Stomach (tissue), 9 donors: Measurements from ENCODE around the gene SYNPO2. TPM values are rescaled to one million over a fixed set of nuclear protein-coding genes. Genes with fewer than 3 reads are reported as not detected.
"Not testable (repeated sequence)": the region's sequence is repeated elsewhere in the genome, so short reads cannot be mapped to it uniquely, and the experiment has no call there.

ENCODE experiments used
- DNase-seq, 2 donors: peaks; one replicate each; pipeline versions ENCODE4 v3.0.0 to v3.0.0-alpha.2; 2013 to 2019
- H3K27ac ChIP-seq, 5 donors: fragments of 200-600 bp in 4 of 5; sonication (generic) in 4 of 5; one replicate each; pipeline ENCODE4 v1.5.1; 2013 to 2019; ENCODE audit warnings: mild to moderate bottlenecking in 1 of 5, moderate library complexity in 1 of 5
- H3K27me3 ChIP-seq, 3 donors: fragments of 200-600 bp; sonication (generic); one replicate each; pipeline ENCODE4 v1.5.1; 2017 to 2019; ENCODE audit warnings: mixed run types in 1 of 3
- H3K36me3 ChIP-seq, 4 donors: fragments of 200-600 bp; sonication (generic); 1 replicate in 3 of 4; 2 replicates in 1 of 4; pipeline ENCODE4 v1.5.1; 2016 to 2019
- H3K4me1 ChIP-seq, 4 donors: fragments of 200-600 bp; sonication (generic); one replicate each; pipeline ENCODE4 v1.5.1; 2016 to 2019
- H3K4me3 ChIP-seq, 4 donors: fragments of 200-600 bp; sonication (generic) in 3 of 4; one replicate each; pipeline ENCODE4 v1.5.1; 2016 to 2019; ENCODE audit warnings: mild to moderate bottlenecking in 1 of 4
- H3K9me3 ChIP-seq, 4 donors: fragments of 200-600 bp; sonication (generic); one replicate each; pipeline ENCODE4 v1.5.1; 2016 to 2019
- CTCF ChIP-seq, 7 experiments: fragments of 450-650 bp in 4 of 7; fragments of 200-600 bp in 3 of 7; sonication (generic) in 3 of 7; IDR thresholded peaks; one replicate each; pipeline ENCODE4 v1.5.1; 2016 to 2019; ENCODE audit warnings: antibody characterized with exemption in 7 of 7, control low read depth in 2 of 7, mild to moderate bottlenecking in 1 of 7
- EP300 ChIP-seq: sonication (generic); formaldehyde crosslinking; IDR thresholded peaks from one replicate; pipeline ENCODE4 v1.6.1; 2017; ENCODE audit warnings: antibody characterized with exemption
- POLR2A ChIP-seq, 4 donors: fragments of 450-650 bp; IDR thresholded peaks; one replicate each; pipeline ENCODE4 v1.6.1; 2016; ENCODE audit warnings: antibody characterized with exemption in 4 of 4, control low read depth in 2 of 4, mild to moderate bottlenecking in 1 of 4, moderate library complexity in 1 of 4
- POLR2AphosphoS5 ChIP-seq, 3 donors: sonication (generic); formaldehyde crosslinking; IDR thresholded peaks; one replicate each; pipeline ENCODE4 v1.6.1; 2016; ENCODE audit warnings: antibody characterized with exemption in 3 of 3
- WGBS, 5 donors: extraction: QIAGEN DNeasy Blood & Tissue Kit in 3 of 5; methylation state at CpG; one replicate each; pipeline versions ENCODE4 v1.1.5 to v1.1.7; 2013 to 2018; 5-methylcytosine and 5-hydroxymethylcytosine counted together
- intact Hi-C: fragments of 100-400 bp; cut with DNase I; formaldehyde crosslinking; loops from one replicate; pipeline ENCODE4 v1.15.1; 2023; ENCODE audit warnings: low total_unique reads
- polyA plus RNA-seq, 3 donors: library from polyadenylated mRNA; stranded (reverse); fragments of 200-250 nt; gene quantifications; one replicate each; pipeline ENCODE4 v1.2.3, GENCODE V29; 2013
- total RNA-seq, 5 donors: library from RNA; depleted of rRNA; stranded (reverse); fragments of >200 nt; gene quantifications; one replicate each; pipeline versions ENCODE4 v1.1.0 to v1.2.3, GENCODE V29; 2014 to 2016
- donor health status: healthy with polysubstance abuse.
- donor health status: Bipolar disorder and iron deficiency.
- donor health status: healthy.

The SYNPO2 gene
- total and polyA plus RNA-seq, 8 donors, result 24.8 to 644 (median 150) TPM

GRCh38 chr4:118995693-118996391 lies 107.2 kb downstream of the SYNPO2 start:
- Histone ChIP-seq H3K9me3 (no peaks in the 10 kb centered on the region), H3K27me3 (no peaks in the 10 kb centered on the region), H3K4me1 (peaks cover 0 to 35% (median 5%) of the 10 kb centered on the region in 4 donors), H3K36me3 (no peaks in the 10 kb centered on the region), H3K4me3 (no peak overlapping the region), H3K27ac (peak overlapping the region in 4 of 5 donors; percentile 77 to 89 (median 84))
- no peak for DNase-seq
- TF ChIP-seq POLR2AphosphoS5 (IDR thresholded peaks at IDR 0.05) (peak in 1 of 3 donors; percentile 41), EP300 (no peak), POLR2A (IDR thresholded peaks at IDR 0.05) (no peak)
- intact Hi-C loops, result no loop called here
- WGBS, 5 donors, result 85 to 94% (median 93%) methylated on average over 4 of the region's 4 CpGs

GRCh38 chr4:118997601-118998000 lies 108.9 kb downstream of the SYNPO2 start:
- H3K9me3 ChIP-seq, result no peaks in the 10 kb centered on the region
- no peaks in the 10 kb centered on the region for H3K27me3 ChIP-seq
- TF ChIP-seq POLR2AphosphoS5 (IDR thresholded peaks at IDR 0.05) (peak; percentile 21 to 88 (median 68)), EP300 (no peak)
- intact Hi-C loops, result no loop called here
- H3K27ac ChIP-seq, result peak overlapping the region in 4 of 5 donors; percentile 77 to 89 (median 84)
- no peak overlapping the region for H3K4me3 ChIP-seq
- peaks cover 0 to 30% (median 0%) of the 10 kb centered on the region in 4 donors for H3K4me1 ChIP-seq
- H3K36me3 ChIP-seq, result no peaks in the 10 kb centered on the region
- DNase-seq, result no peak

GRCh38 chr4:118999919-119000318 lies 111.3 kb downstream of the SYNPO2 start:
- Histone ChIP-seq H3K27me3 (no peaks in the 10 kb centered on the region), H3K9me3 (no peaks in the 10 kb centered on the region), H3K36me3 (no peaks in the 10 kb centered on the region), H3K4me1 (peaks cover 0 to 28% (median 0%) of the 10 kb centered on the region in 4 donors), H3K27ac (peak overlapping the region in 4 of 5 donors; percentile 77 to 89 (median 84)), H3K4me3 (no peak overlapping the region)
- intact Hi-C loops, result no loop called here
- no peak for DNase-seq
- no peak for TF ChIP-seq POLR2AphosphoS5 (IDR thresholded peaks at IDR 0.05)
- TF ChIP-seq POLR2A (IDR thresholded peaks at IDR 0.05), result no peak
- TF ChIP-seq EP300, result no peak
- TF ChIP-seq CTCF (IDR thresholded peaks at IDR 0.05), result no peak
- WGBS, 5 donors, result 41 to 78% (median 68%) methylated on average over 1 of the region's 1 CpG

- Histone ChIP-seq H3K27ac (peak overlapping the region in 4 of 5 donors; percentile 77 to 89 (median 84)), H3K27me3 (no peaks in the 10 kb centered on the region), H3K9me3 (no peaks in the 10 kb centered on the region), H3K36me3 (no peaks in the 10 kb centered on the region), H3K4me1 (peaks cover 0 to 28% (median 0%) of the 10 kb centered on the region in 4 donors), H3K4me3 (no peak overlapping the region)
- peak in 1 of 2 donors; percentile 58 for DNase-seq
- 63 to 77% (median 72%) methylated on average over 4 of the region's 4 CpGs for WGBS, 5 donors
- peak in 2 of 3 donors; percentile 59 to 63 for TF ChIP-seq POLR2AphosphoS5 (IDR thresholded peaks at IDR 0.05)
- TF ChIP-seq EP300, result peak; percentile 76
- TF ChIP-seq POLR2A (IDR thresholded peaks at IDR 0.05), result no peak
- intact Hi-C loops, result no loop called here
Measured at GRCh38 chr4:119000400-119000799, 111.7 kb downstream of the SYNPO2 start.

GRCh38 chr4:119002476-119002875 lies 113.8 kb downstream of the SYNPO2 start:
- intact Hi-C loops, result no loop called here
- no peaks in the 10 kb centered on the region for H3K27me3 ChIP-seq
- 65 to 95% (median 66%) methylated on average over 3 of the region's 3 CpGs for WGBS, 5 donors
- no peak for DNase-seq
- H3K4me3 ChIP-seq, result no peak overlapping the region
- H3K9me3 ChIP-seq, result no peaks in the 10 kb centered on the region
- peaks cover 0 to 28% (median 0%) of the 10 kb centered on the region in 4 donors for H3K4me1 ChIP-seq
- peak overlapping the region in 4 of 5 donors; percentile 77 to 89 (median 84) for H3K27ac ChIP-seq
- TF ChIP-seq EP300 (no peak), POLR2AphosphoS5 (IDR thresholded peaks at IDR 0.05) (no peak), CTCF (IDR thresholded peaks at IDR 0.05) (no peak)
- no peaks in the 10 kb centered on the region for H3K36me3 ChIP-seq

- 5 to 32% (median 18%) methylated on average over 1 of the region's 1 CpG for WGBS, 5 donors
- intact Hi-C loops, H3K4me3 ChIP-seq, DNase-seq, H3K27me3 ChIP-seq, H3K9me3 ChIP-seq, H3K36me3 ChIP-seq: not testable (repeated sequence)
- Histone ChIP-seq H3K27ac (peak overlapping the region in 4 of 5 donors; percentile 77 to 89 (median 84)), H3K4me1 (peaks cover 0 to 31% (median 0%) of the 10 kb centered on the region in 4 donors)
Measured at GRCh38 chr4:119003001-119003400, 114.3 kb downstream of the SYNPO2 start.
